Adipocyte (in vitro differentiated cells): ENCODE measurements around the gene CFAP54.
"Not testable (repeated sequence)": the region's sequence is repeated elsewhere in the genome, so short reads cannot be mapped to it uniquely, and the experiment has no call there.

Experiments used
- DNase-seq: peaks from one replicate; pipeline ENCODE4 v3.0.0-alpha.2; 2015; ENCODE audit warnings: low read depth
- H3K27me3 ChIP-seq: replicated peaks from 2 replicates; pipeline ENCODE4 v1.7.0; 2013; ENCODE audit warnings: mild to moderate bottlenecking, low read length, moderate library complexity; ENCODE audit not compliant: control insufficient read depth, insufficient read depth
- H3K36me3 ChIP-seq: 2 replicates; pipeline ENCODE4 v1.7.0; 2013; ENCODE audit warnings: low read length, mild to moderate bottlenecking, moderate library complexity; ENCODE audit not compliant: control insufficient read depth, insufficient read depth, severe bottlenecking
- H3K4me1 ChIP-seq: 2 replicates; pipeline ENCODE4 v1.7.0; 2013; ENCODE audit warnings: mild to moderate bottlenecking, low read length, moderate library complexity; ENCODE audit not compliant: control insufficient read depth, insufficient read depth
- H3K4me3 ChIP-seq: 2 replicates; pipeline ENCODE4 v1.7.0; 2013; ENCODE audit warnings: mild to moderate bottlenecking, low read length, moderate library complexity
- H3K9ac ChIP-seq: 2 replicates; pipeline ENCODE4 v1.7.0; 2013; ENCODE audit warnings: mild to moderate bottlenecking, low read length, moderate library complexity
- H3K9me3 ChIP-seq: 2 replicates; pipeline ENCODE4 v1.7.0; 2013; ENCODE audit warnings: mild to moderate bottlenecking, low read length, moderate library complexity; ENCODE audit not compliant: control insufficient read depth

Gene CFAP54

GRCh38 chr12:96710127-96710745 is 220.9 kb downstream of the CFAP54 start:
- H3K4me3 ChIP-seq: no peak overlapping the region
- no peaks in the 10 kb centered on the region for H3K36me3 ChIP-seq
- no peaks in the 10 kb centered on the region for H3K9me3 ChIP-seq
- H3K27me3 ChIP-seq: no peaks in the 10 kb centered on the region
- no peak for DNase-seq
- H3K4me1 ChIP-seq: no peaks in the 10 kb centered on the region
- no peak overlapping the region for H3K9ac ChIP-seq

DNA sequence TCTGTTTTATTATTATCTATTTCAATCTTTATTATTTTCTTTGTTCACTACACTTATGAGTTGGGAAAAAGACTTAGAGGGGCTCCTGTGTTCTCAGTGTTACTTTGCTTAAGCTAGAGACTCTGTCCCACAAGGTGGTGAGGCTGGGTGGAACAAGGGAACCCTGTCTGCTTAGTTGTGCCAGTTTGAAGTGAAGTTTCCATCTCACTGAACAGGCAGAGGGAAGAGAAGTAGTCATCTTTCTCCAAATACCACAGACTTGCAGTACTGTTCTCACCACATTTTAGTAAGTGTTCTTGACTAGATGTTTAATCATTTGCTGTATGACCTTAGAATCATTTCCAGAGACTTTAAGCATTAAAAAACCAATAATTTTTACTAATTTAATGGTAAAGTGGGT is 222.0 kb downstream of the CFAP54 start:
- Histone ChIP-seq H3K9ac (no peak overlapping the region), H3K36me3 (no peaks in the 10 kb centered on the region), H3K27me3 (no peaks in the 10 kb centered on the region), H3K4me3 (no peak overlapping the region), H3K9me3 (no peaks in the 10 kb centered on the region), H3K4me1 (no peaks in the 10 kb centered on the region)
- DNase-seq: no peak

DNA sequence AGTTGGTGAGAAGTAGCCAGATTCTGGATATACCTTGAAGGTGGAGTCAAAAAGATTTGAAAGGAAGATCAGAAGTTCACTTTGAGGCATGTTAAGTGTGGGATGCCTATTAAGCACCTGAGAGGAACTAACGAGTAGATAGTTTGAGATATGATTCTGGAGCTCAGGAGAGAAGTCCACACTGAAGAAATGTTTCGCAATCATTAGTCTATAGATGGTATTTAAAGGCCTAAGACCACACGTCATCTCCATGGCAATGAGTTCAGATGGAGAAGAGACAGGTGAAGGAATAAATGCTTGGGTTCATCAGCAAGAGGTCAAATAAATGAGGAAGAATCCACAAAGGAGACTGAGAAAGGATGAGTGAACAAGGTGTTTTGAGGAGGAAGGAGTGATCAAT is 224.8 kb downstream of the CFAP54 start:
- no peaks in the 10 kb centered on the region for H3K27me3 ChIP-seq
- no peaks in the 10 kb centered on the region for H3K9me3 ChIP-seq
- no peak overlapping the region for H3K9ac ChIP-seq
- DNase-seq: no peak
- no peak overlapping the region for H3K4me3 ChIP-seq
- no peaks in the 10 kb centered on the region for H3K4me1 ChIP-seq
- H3K36me3 ChIP-seq: no peaks in the 10 kb centered on the region

DNA sequence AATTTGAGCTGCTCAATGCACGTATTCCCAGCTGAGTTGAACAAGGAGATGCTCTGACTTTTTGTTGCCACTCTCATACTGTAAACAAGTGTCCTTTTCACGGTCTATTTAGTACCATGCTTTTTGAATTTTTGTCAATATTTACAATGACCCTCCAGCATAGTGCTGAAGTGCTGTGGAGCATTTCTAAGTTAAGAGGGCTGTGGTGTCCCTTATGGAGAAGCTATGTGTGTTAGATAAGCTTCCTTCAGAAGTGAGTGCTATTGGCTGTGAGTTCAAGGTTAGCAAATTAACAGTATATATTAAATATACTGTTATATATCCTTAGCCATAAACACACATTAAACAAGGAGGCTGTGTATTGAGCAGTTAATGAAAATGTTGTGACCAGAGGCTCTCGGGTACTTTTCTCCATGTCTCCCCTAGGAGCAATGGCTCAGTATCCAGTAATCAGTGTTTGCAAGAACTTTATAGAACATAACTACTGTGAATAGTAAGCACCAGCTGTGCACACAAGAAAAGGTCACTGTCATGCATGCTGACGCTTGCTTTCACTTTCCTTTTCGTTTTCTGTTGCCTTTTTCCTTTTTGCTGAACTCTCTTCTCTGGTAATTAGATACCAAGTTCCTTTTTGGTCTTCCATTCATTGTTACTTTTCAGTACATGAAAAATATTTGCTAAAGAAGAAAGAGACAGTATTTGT is 230.4 kb downstream of the CFAP54 start:
- no peaks in the 10 kb centered on the region for H3K9me3 ChIP-seq
- peaks cover 2% of the 10 kb centered on the region for H3K4me1 ChIP-seq
- H3K27me3 ChIP-seq: no peaks in the 10 kb centered on the region
- peak overlapping the region; percentile 71 for H3K4me3 ChIP-seq
- peak overlapping the region; percentile 76 for H3K9ac ChIP-seq
- H3K36me3 ChIP-seq: no peaks in the 10 kb centered on the region
- peak; percentile 48 for DNase-seq

DNA sequence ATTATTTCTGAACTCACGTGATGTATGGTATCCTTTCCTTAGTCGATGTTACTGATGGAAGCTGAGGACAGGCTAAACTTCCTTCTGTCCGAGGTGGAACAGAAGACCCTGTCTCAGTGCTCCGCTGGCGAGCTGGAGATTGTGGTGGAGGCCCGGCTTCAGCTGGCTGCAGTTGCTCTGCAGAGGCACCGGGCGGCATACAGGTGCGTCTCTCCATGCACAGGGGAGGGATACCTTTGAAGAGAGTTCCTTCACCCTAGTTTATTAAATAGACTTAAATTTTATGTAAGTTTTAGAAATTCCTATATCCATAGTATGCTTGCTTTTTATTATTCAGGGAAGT is 231.0 kb downstream of the CFAP54 start:
- Histone ChIP-seq H3K9ac (peak overlapping the region; percentile 76), H3K4me3 (peak overlapping the region; percentile 71), H3K9me3 (no peaks in the 10 kb centered on the region), H3K27me3 (no peaks in the 10 kb centered on the region), H3K36me3 (no peaks in the 10 kb centered on the region), H3K4me1 (peaks cover 2% of the 10 kb centered on the region)
- peak; percentile 2 for DNase-seq

GRCh38 chr12:96729466-96729865 is 240.1 kb downstream of the CFAP54 start:
- not testable (repeated sequence) for H3K4me1 ChIP-seq, H3K4me3 ChIP-seq, H3K9me3 ChIP-seq, DNase-seq, H3K27me3 ChIP-seq, H3K36me3 ChIP-seq, H3K9ac ChIP-seq

- no peak for DNase-seq
- no peaks in the 10 kb centered on the region for H3K9me3 ChIP-seq
- H3K4me3 ChIP-seq: no peak overlapping the region
- H3K9ac ChIP-seq: no peak overlapping the region
- no peaks in the 10 kb centered on the region for H3K36me3 ChIP-seq
- no peaks in the 10 kb centered on the region for H3K4me1 ChIP-seq
- no peaks in the 10 kb centered on the region for H3K27me3 ChIP-seq
These were observed 240.5 kb downstream of the CFAP54 start for GRCh38 chr12:96729886-96730285.

- peak; percentile 40 for DNase-seq
- Histone ChIP-seq H3K9me3 (no peaks in the 10 kb centered on the region), H3K27me3 (no peaks in the 10 kb centered on the region), H3K9ac (no peak overlapping the region), H3K4me3 (no peak overlapping the region), H3K36me3 (no peaks in the 10 kb centered on the region), H3K4me1 (peaks cover 8% of the 10 kb centered on the region)
These were observed 254.2 kb downstream of the CFAP54 start for GRCh38 chr12:96743606-96744005.

DNA sequence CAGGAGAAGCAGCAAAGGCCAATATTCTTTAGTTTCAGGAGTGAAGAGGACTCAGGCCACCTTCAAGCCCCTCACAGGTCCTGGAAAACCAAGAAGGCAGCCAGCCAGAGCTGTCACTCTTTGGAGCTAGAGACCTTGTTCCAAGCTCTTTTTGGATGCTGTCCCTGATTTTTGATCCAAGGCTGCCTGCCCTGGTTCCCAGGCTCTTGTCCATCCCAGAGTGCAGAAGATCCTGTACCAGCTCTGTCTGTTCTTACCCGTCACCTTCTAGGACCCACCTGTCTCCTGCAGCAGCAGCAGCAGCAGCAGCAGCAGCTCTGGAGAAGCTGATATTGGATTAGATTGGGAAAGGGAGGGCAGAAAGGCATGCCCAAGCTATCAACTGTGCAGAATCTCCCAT is 260.6 kb downstream of the CFAP54 start:
- H3K27me3 ChIP-seq: no peaks in the 10 kb centered on the region
- no peak overlapping the region for H3K9ac ChIP-seq
- no peak for DNase-seq
- no peaks in the 10 kb centered on the region for H3K36me3 ChIP-seq
- H3K4me1 ChIP-seq: no peaks in the 10 kb centered on the region
- H3K4me3 ChIP-seq: no peak overlapping the region
- no peaks in the 10 kb centered on the region for H3K9me3 ChIP-seq

- no peak for DNase-seq
- Histone ChIP-seq H3K9ac (no peak overlapping the region), H3K9me3 (no peaks in the 10 kb centered on the region), H3K4me1 (no peaks in the 10 kb centered on the region), H3K36me3 (no peaks in the 10 kb centered on the region), H3K27me3 (no peaks in the 10 kb centered on the region), H3K4me3 (no peak overlapping the region)
These were observed 262.2 kb downstream of the CFAP54 start for GRCh38 chr12:96751626-96752025.

DNA sequence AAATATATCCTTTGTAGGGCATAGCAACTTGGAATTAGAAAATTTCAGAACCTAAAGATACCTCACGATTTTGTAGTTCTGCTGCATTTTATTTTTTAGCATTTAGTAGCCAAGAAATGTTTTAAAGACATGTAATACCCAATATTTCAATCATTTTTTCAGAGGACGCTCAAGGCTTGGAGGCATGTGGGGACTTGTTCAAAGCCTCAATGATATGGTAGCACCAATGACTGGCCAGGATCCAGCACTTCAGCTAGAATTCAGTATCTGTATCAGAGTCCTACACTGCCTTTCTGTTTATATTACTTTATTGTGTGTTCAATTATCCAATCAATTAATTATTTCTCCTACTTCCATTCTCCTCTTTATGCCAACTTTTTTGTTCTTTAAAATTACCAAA is 262.8 kb downstream of the CFAP54 start:
- H3K9me3 ChIP-seq: no peaks in the 10 kb centered on the region
- H3K27me3 ChIP-seq: no peaks in the 10 kb centered on the region
- DNase-seq: no peak
- H3K36me3 ChIP-seq: no peaks in the 10 kb centered on the region
- H3K4me1 ChIP-seq: no peaks in the 10 kb centered on the region
- H3K9ac ChIP-seq: no peak overlapping the region
- H3K4me3 ChIP-seq: no peak overlapping the region

DNA sequence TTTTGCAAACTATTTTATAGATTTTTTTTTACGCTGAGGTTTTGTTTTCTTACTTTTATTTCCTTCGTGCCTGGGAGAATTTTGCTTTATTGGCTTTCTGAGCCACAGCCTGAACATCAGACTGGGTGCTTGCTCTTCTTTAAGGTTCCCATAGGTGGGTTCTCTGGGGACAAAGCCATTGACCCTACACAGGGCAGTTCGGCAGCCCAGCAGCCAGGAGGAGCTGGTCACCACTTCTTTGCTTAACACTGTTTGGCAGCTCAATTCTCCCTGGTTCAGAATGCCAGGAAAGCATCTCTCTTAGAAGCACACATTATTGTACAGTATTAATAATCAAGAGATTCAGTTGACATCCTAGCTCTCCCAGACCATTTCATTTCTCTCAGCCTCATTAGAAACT is 276.9 kb downstream of the CFAP54 start:
- no peak for DNase-seq
- H3K9ac ChIP-seq: no peak overlapping the region

More for the DNA sequence above, 276.9 kb downstream of the CFAP54 start:
- Histone ChIP-seq H3K9me3 (no peaks in the 10 kb centered on the region), H3K36me3 (no peaks in the 10 kb centered on the region), H3K4me3 (no peak overlapping the region), H3K4me1 (no peaks in the 10 kb centered on the region), H3K27me3 (no peaks in the 10 kb centered on the region)
